Head of caudate nucleus (tissue), 42 donors: ENCODE results near the gene PSMA8.
"Not testable (repeated sequence)": the region's sequence is repeated elsewhere in the genome, so short reads cannot be mapped to it uniquely, and the experiment has no call there.

Experiments
- DNase-seq, 42 donors: peaks; one replicate each; pipeline versions ENCODE4 v3.0.0 to v3.0.0-alpha.2; 2020 to 2021; ENCODE audit warnings: mixed read lengths in 7 of 42
- intact Hi-C: fragments of 100-400 bp; cut with DNase I; formaldehyde crosslinking; loops from one replicate; pipeline ENCODE4 v1.15.0; 2022

The PSMA8 gene

DNA sequence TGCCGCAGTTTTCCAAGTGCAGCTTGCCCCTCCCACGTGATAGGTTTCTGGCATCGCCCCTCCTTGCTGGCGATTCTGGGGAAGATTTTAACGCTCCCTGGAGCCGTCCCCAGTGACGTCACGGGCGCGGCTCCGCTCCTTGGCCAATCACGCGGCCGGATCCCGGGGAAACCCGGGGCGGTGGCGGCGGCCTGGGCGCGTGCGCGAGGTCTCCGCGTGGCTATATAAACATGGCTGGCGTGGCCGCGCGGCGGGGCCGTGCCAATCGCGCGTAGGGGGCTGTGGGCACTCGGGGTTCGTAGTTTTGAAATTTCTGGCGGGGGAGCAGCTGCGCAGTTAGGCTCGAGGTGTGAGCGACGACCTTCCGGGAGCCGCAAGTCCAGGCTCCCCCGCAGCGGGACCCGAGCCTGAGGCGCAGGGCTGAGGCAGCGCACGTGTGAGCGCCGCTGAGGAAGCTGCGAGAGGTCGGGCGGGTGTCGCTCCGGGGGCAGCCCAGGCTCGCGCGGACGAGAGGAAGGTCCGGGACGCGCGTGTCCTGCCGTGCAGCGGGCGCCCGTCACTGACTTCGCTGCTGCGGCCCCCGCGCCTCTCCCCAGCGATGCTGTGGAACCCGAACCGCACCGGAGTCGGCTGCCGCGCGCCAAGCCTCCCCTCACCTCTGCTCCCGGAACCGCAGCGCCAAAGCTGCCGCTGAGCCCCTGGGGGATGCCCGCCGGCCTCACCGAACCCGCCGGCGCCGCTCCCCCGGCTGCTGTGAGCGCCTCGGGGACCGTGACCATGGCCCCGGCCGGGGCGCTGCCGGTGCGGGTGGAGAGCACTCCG lies 92.8 kb downstream of the PSMA8 start, which contains the start of gene TAF4B:
TSS of gene TAF4B (plus strand) at position 217 of the 822 bp plus-strand sequence. CDS start at position 706, 489 bp downstream.
- intact Hi-C loops: loop anchor here (5.0 kb wide), 1 partner anchor 134 kb away; the partner anchor contains the start of gene SS18
- peak; percentile 88 to 98 (median 95) for DNase-seq

DNA sequence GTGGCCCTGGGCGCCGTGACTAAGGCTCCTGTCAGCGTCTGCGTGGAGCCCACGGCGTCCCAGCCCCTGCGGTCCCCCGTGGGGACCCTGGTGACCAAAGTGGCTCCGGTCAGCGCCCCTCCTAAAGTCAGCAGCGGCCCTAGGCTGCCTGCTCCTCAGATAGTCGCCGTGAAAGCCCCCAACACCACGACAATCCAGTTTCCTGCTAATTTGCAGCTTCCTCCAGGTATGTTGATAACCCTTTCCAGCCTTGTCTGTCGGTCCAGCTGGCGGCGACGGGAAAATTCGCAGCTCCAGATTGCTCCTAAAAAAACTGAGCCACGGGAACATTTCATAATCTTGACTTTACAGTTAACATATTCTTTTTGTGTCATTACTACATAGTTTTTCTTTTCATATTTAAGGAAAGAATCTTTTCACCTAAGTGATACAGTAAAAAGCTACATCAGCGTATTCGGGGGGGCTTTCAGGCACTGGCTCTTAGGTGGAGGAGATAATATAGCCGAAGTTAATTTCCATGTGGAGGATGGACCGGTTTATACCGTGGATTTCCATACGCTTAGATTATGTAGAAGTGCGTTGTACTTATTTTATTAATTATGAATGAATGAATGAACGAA lies 93.5 kb downstream of the PSMA8 start:
- peak in 20 of 42 donors; percentile 4 to 53 (median 18) for DNase-seq
- intact Hi-C loops: loop anchor here (5.0 kb wide), 1 partner anchor 135 kb away; the partner anchor contains the start of gene SS18

DNA sequence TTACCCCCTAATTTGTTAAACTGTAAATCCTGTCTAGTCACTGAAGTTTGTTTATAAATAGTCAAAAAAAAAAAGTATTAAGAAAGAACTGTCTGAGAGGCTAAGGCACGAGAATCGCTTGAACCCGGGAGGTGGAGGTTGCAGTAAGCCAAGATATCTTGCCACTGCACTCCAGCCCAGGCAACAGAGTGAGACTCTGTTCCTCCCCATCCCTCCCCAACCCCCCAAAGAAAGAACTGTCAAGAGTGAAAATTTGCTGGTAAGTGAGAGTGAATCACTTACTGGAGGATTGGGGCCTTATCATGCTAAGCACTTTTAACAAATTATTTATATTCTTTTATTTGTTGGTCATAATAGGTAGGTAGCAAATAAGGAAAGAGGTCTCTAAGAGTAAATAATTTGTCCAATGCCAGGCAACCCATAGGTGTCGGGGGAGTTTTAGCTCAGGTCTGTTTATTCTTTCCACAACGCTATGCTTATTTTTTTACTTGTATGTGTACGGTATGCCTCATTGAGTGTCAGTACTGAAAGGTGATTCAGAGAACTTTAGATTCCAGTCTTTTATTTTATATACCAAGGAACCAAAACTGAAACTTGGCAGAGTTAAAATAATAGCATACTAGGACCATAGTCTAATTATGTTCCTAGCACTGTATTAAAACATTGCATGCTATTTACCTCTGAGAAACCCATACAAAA lies 95.0 kb downstream of the PSMA8 start:
- intact Hi-C loops: loop anchor here (5.0 kb wide), 1 partner anchor 136 kb away; the partner anchor contains the start of gene SS18
- no peak for DNase-seq

DNA sequence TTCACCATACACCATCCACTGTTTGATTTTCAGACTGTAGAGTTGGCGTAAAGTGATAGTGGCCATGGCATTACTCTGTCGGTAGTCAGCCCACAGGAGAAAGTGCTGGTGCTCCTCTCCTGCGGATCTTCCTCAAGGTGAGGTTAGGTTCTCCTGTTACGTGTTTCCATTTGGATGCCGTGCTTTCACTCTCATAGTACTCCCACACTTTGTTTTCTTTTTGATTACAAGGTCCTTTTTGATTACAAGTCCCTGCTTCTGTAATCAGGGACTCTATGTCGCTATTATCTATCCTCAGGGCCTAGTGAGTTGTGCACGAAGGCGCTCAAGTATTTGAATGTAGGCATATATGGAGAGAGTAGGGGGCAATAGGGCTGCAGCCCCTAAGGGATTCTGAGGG lies 96.8 kb downstream of the PSMA8 start:
- no peak for DNase-seq

DNA sequence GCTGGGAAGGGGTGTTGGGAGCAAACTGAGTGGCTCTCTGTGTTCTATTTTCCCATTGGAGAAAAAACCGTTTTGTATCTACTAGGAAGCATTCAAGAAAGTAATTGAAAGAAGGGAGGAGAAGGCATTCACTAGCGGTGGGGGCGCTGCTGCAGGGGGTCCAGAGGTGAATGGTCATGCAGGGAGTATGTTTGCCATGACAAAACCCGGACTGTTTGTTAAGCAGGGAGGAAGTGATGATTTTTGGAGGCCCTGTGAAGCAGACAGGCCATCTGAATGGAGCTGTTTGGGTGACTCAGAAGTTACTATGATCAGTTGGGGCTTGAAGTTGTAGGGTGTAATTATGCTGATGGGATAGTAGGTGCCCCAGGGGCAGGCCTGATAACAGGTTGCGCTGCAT lies 99.5 kb downstream of the PSMA8 start:
- intact Hi-C loops: no loop called here
- DNase-seq: no peak

More for the DNA sequence above, 96.8 kb downstream of the PSMA8 start:
- intact Hi-C loops: no loop called here

DNA sequence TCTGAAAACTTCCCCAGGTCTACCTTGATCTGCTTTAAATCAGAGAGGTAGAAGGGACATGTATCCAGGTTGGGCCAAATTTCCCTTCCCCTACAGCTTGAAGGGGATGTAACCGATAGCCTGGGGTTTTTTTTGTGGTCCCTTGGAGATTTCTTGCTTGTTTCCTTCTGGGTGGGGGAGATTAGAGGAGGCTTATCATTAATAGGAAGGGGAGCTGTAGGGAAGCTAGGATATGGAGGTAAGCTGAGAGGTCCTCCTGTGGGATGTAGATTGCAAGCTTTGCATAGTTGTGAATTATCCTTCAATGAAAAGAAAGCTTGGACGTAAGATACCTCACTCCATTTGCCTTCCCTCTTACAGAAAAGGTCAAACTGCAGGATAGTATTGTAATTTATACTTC lies 103.7 kb downstream of the PSMA8 start:
- intact Hi-C loops, DNase-seq: not testable (repeated sequence)

DNA sequence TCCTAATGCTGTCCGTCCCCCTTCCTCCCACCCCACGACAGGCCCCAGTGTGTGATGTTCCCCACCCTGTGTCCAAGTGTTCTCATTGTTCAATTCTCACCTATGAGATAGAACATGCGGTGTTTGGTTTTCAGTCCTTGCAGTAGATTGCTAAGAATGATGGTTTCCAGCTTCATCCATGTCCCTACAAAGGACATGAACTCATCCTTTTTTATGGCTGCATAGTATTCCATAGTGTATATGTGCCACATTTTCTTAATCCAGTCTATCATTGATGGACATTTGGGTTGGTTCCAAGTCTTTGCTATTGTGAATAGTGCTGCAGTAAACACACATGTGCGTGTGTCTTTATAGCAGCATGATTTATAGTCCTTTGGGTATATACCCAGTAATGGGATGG lies 105.0 kb downstream of the PSMA8 start:
- DNase-seq, intact Hi-C loops: not testable (repeated sequence)

DNA sequence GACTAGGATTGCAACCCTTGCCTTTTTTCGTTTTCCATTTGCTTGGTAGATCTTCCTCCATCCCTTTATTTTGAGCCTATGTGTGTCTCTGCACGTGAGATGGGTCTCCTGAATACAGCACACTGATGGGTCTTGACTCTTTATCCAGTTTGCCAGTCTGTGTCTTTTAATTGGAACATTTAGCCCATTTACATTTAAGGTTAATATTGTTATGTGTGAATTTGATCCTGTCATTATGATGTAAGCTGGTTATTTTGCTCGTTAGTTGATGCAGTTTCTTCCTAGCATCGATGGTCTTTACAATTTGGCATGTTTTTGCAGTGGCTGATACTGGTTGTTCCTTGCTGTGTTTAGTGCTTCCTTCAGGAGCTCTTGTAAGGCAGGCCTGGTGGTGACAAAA lies 108.7 kb downstream of the PSMA8 start:
- intact Hi-C loops: not testable (repeated sequence)

More for the DNA sequence above, 108.7 kb downstream of the PSMA8 start:
- DNase-seq: not testable (repeated sequence)
